Nephron (organoid): Measurements from ENCODE around the gene TPM1.

Experiments
- H3K27ac Mint-ChIP-seq, 3 experiments: 2 replicates each; pipeline ENCODE4 v1.8.0; 2020; ENCODE audit warnings: mixed read lengths in 3 of 3, mild to moderate bottlenecking in 2 of 3, moderate library complexity in 1 of 3
- H3K27me3 Mint-ChIP-seq: 2 replicates; pipeline ENCODE4 v1.8.0; 2021; ENCODE audit warnings: low read depth, mild to moderate bottlenecking, moderate library complexity, mixed read lengths
- H3K36me3 Mint-ChIP-seq: 2 replicates; pipeline ENCODE4 v1.8.0; 2020; ENCODE audit warnings: low read depth, mixed read lengths
- H3K4me1 Mint-ChIP-seq: 2 replicates; pipeline ENCODE4 v1.8.0; 2020; ENCODE audit warnings: mixed read lengths
- H3K4me3 Mint-ChIP-seq, 3 experiments: 2 replicates each; pipeline ENCODE4 v1.8.0; 2020; ENCODE audit warnings: mild to moderate bottlenecking in 3 of 3, mixed read lengths in 3 of 3, moderate library complexity in 2 of 3
- H3K9me3 Mint-ChIP-seq: 2 replicates; pipeline ENCODE4 v1.8.0; 2020; ENCODE audit warnings: mixed read lengths
- CTCF ChIP-seq, 3 experiments: fragments of 200-600 bp; sonication (generic); IDR thresholded peaks; one replicate each; pipeline ENCODE4 v1.5.0; 2021; ENCODE audit warnings: antibody characterized with exemption in 3 of 3; ENCODE audit not compliant: unreplicated experiment in 3 of 3

Gene TPM1

GRCh38 chr15:63039811-63040210 is 2.7 kb upstream of the TPM1 start:
- H3K27me3 Mint-ChIP-seq: peaks cover 21% of the 10 kb centered on the region
- peak overlapping the region in 1 of 3 experiments; percentile 47 for H3K4me3 Mint-ChIP-seq
- H3K4me1 Mint-ChIP-seq: peaks cover 48% of the 10 kb centered on the region
- TF ChIP-seq CTCF (IDR thresholded peaks at IDR 0.05; ENCODE audit: unreplicated experiment in 3 of 3): no peak
- no peak overlapping the region for H3K27ac Mint-ChIP-seq
- H3K36me3 Mint-ChIP-seq: peaks cover 7% of the 10 kb centered on the region
- H3K9me3 Mint-ChIP-seq: peaks cover 2% of the 10 kb centered on the region

GRCh38 chr15:63040509-63040908 is 2.0 kb upstream of the TPM1 start:
- Mint-ChIP-seq H3K36me3 (peaks cover 14% of the 10 kb centered on the region), H3K9me3 (peaks cover 2% of the 10 kb centered on the region), H3K27me3 (peaks cover 21% of the 10 kb centered on the region), H3K4me1 (peaks cover 48% of the 10 kb centered on the region), H3K27ac (no peak overlapping the region), H3K4me3 (peak overlapping the region in 1 of 3 experiments; percentile 26)
- no peak for TF ChIP-seq CTCF (IDR thresholded peaks at IDR 0.05; ENCODE audit: unreplicated experiment in 3 of 3)

- Mint-ChIP-seq H3K9me3 (peaks cover 2% of the 10 kb centered on the region), H3K27ac (peak overlapping the region; percentile 28 to 92 (median 85)), H3K4me1 (peaks cover 50% of the 10 kb centered on the region), H3K27me3 (peaks cover 21% of the 10 kb centered on the region), H3K36me3 (peaks cover 18% of the 10 kb centered on the region), H3K4me3 (peak overlapping the region; percentile 85 to 97 (median 86))
- no peak for TF ChIP-seq CTCF (IDR thresholded peaks at IDR 0.05; ENCODE audit: unreplicated experiment in 3 of 3)
Measured at GRCh38 chr15:63040954-63041353, 1.6 kb upstream of the TPM1 start.

- Mint-ChIP-seq H3K27me3 (peaks cover 21% of the 10 kb centered on the region), H3K4me1 (peaks cover 50% of the 10 kb centered on the region), H3K27ac (peak overlapping the region; percentile 28 to 92 (median 85)), H3K4me3 (peak overlapping the region; percentile 85 to 97 (median 86)), H3K9me3 (peaks cover 2% of the 10 kb centered on the region), H3K36me3 (peaks cover 21% of the 10 kb centered on the region)
- TF ChIP-seq CTCF (IDR thresholded peaks at IDR 0.05; ENCODE audit: unreplicated experiment in 3 of 3): no peak
Measured at GRCh38 chr15:63041402-63041973, 1.1 kb upstream of the TPM1 start.

- Mint-ChIP-seq H3K4me3 (peak overlapping the region; percentile 97), H3K4me1 (peaks cover 58% of the 10 kb centered on the region), H3K36me3 (peaks cover 24% of the 10 kb centered on the region), H3K9me3 (peaks cover 2% of the 10 kb centered on the region), H3K27ac (peak overlapping the region; percentile 47 to 92 (median 78)), H3K27me3 (peaks cover 21% of the 10 kb centered on the region)
- TF ChIP-seq CTCF (IDR thresholded peaks at IDR 0.05; ENCODE audit: unreplicated experiment in 3 of 3): no peak
Measured at GRCh38 chr15:63042877-63043334, 359 bp downstream of the TPM1 start.
